ENCODE measurements around the gene WFDC1. TPM values are rescaled to one million over a fixed set of nuclear protein-coding genes. Genes with fewer than 3 reads are reported as not detected.

The WFDC1 gene
- total RNA-seq, 2 donors from 2014 or later = 60.9 to 80.8 TPM

- no peak for TF ChIP-seq CTCF (IDR thresholded peaks at IDR 0.05)
- no peak for TF ChIP-seq POLR2A (IDR thresholded peaks at IDR 0.05)
- TF ChIP-seq POLR2AphosphoS5 (IDR thresholded peaks at IDR 0.05) = no peak
- no peak overlapping the region for H3K4me3 ChIP-seq
- no peaks in the 10 kb centered on the region for H3K36me3 ChIP-seq
- no peaks in the 10 kb centered on the region for H3K4me1 ChIP-seq (replicated peaks)
- no peak overlapping the region for H3K27ac ChIP-seq
- no peaks in the 10 kb centered on the region for H3K9me3 ChIP-seq
- WGBS = 52% methylated on average over 5 of the region's 6 CpGs
- no peaks in the 10 kb centered on the region for H3K27me3 ChIP-seq (replicated peaks; ENCODE audit: insufficient read depth)
- no peak for DNase-seq (ENCODE audit: low spot score)
- intact Hi-C loops (cut with DNase I) = loop anchor here (10.0 kb wide), 1 partner anchor 328 kb away; the partner anchor contains the start of gene OSGIN1
These were observed 12.1 kb upstream of the WFDC1 start for GRCh38 chr16:84282533-84282932.

- no peak for DNase-seq (ENCODE audit: low spot score)
- WGBS = 75% methylated on average over 24 of the region's 24 CpGs
- H3K27me3 ChIP-seq (replicated peaks; ENCODE audit: insufficient read depth) = no peaks in the 10 kb centered on the region
- no peak overlapping the region for H3K4me3 ChIP-seq
- peak overlapping the region; percentile 37 to 56 for H3K27ac ChIP-seq
- H3K36me3 ChIP-seq = no peaks in the 10 kb centered on the region
- TF ChIP-seq POLR2A (IDR thresholded peaks at IDR 0.05) (no peak), CTCF (IDR thresholded peaks at IDR 0.05) (no peak), POLR2AphosphoS5 (IDR thresholded peaks at IDR 0.05) (no peak)
- no peaks in the 10 kb centered on the region for H3K4me1 ChIP-seq (replicated peaks)
- H3K9me3 ChIP-seq = no peaks in the 10 kb centered on the region
- intact Hi-C loops (cut with DNase I) = loop anchor here (10.0 kb wide), 1 partner anchor 329 kb away; the partner anchor contains the start of gene OSGIN1
These were observed 11.1 kb upstream of the WFDC1 start for GRCh38 chr16:84283314-84284153.

- intact Hi-C loops (cut with DNase I) = loop anchor here (10.0 kb wide), 1 partner anchor 329 kb away; the partner anchor contains the start of gene OSGIN1
- Histone ChIP-seq H3K4me3 (no peak overlapping the region), H3K27me3 (replicated peaks; ENCODE audit: insufficient read depth) (no peaks in the 10 kb centered on the region), H3K4me1 (replicated peaks) (no peaks in the 10 kb centered on the region), H3K36me3 (no peaks in the 10 kb centered on the region), H3K9me3 (no peaks in the 10 kb centered on the region), H3K27ac (peak overlapping the region; percentile 37 to 56)
- 53% methylated on average over 13 of the region's 13 CpGs for WGBS
- peak; percentile 19 for TF ChIP-seq POLR2AphosphoS5 (IDR thresholded peaks at IDR 0.05)
- TF ChIP-seq POLR2A (IDR thresholded peaks at IDR 0.05) = no peak
- no peak for DNase-seq (ENCODE audit: low spot score)
These were observed 10.4 kb upstream of the WFDC1 start for GRCh38 chr16:84284154-84284722.

- 55% methylated on average over 16 of the region's 16 CpGs for WGBS
- no peak for DNase-seq (ENCODE audit: low spot score)
- intact Hi-C loops (cut with DNase I) = loop anchor here (10.0 kb wide), 1 partner anchor 332 kb away; the partner anchor contains the start of gene OSGIN1
- peak overlapping the region; percentile 30 to 56 for H3K27ac ChIP-seq
- TF ChIP-seq POLR2AphosphoS5 (IDR thresholded peaks at IDR 0.05) (peak; percentile 34), POLR2A (IDR thresholded peaks at IDR 0.05) (no peak)
- no peaks in the 10 kb centered on the region for H3K4me1 ChIP-seq (replicated peaks)
- no peak overlapping the region for H3K4me3 ChIP-seq
- H3K36me3 ChIP-seq = no peaks in the 10 kb centered on the region
- H3K9me3 ChIP-seq = no peaks in the 10 kb centered on the region
- H3K27me3 ChIP-seq (replicated peaks; ENCODE audit: insufficient read depth) = no peaks in the 10 kb centered on the region
These were observed 8.0 kb upstream of the WFDC1 start for GRCh38 chr16:84286578-84287240.

- Histone ChIP-seq H3K27me3 (replicated peaks; ENCODE audit: insufficient read depth) (no peaks in the 10 kb centered on the region), H3K36me3 (no peaks in the 10 kb centered on the region), H3K4me3 (no peak overlapping the region), H3K9me3 (no peaks in the 10 kb centered on the region), H3K4me1 (replicated peaks) (no peaks in the 10 kb centered on the region), H3K27ac (no peak overlapping the region)
- intact Hi-C loops (cut with DNase I) = loop anchor here (10.0 kb wide), 1 partner anchor 334 kb away; the partner anchor contains the start of gene OSGIN1
- no peak for DNase-seq (ENCODE audit: low spot score)
- WGBS = 85% methylated on average over 8 of the region's 8 CpGs
- no peak for TF ChIP-seq CTCF (IDR thresholded peaks at IDR 0.05)
These were observed 5.8 kb upstream of the WFDC1 start for GRCh38 chr16:84288902-84289301.
